RWPE1 (cell line): Measurements from ENCODE around the gene EI24.

ENCODE experiments used
- CTCF ChIA-PET: fragments of 350-600 bp; sonication (Branson Sonifier 250); formaldehyde crosslinking; extraction: SDS; loops from one replicate; lab custom pipeline; 2021; lab: Yijun Ruan, JAX
- POLR2A ChIA-PET: fragments of 400-600 bp; formaldehyde crosslinking; extraction: SDS; loops from one replicate; lab custom pipeline; 2020; ENCODE audit warnings: antibody characterized with exemption; ENCODE audit not compliant: low non-redundant PET; lab: Yijun Ruan, JAX
- DNase-seq: peaks from one replicate; pipeline ENCODE4 v3.0.0; 2012; ENCODE audit warnings: low spot score
- H3K27ac ChIP-seq: fragments of 450-650 bp; 2 replicates; pipeline ENCODE4 v1.5.1; 2017
- CTCF ChIP-seq: fragments of 450-650 bp; conservative IDR thresholded peaks from 2 replicates; pipeline ENCODE4 v1.5.1; 2017; ENCODE audit warnings: low read depth, mild to moderate bottlenecking

Gene EI24

GRCh38 chr11:125559888-125560287, 9.4 kb upstream of the EI24 start:
- ChIA-PET POLR2A (no interaction called here), CTCF (no interaction called here)
- H3K27ac ChIP-seq = no peak overlapping the region
- TF ChIP-seq CTCF = no peak
- DNase-seq = no peak

GRCh38 chr11:125561924-125562323, 7.4 kb upstream of the EI24 start:
- ChIA-PET POLR2A (no interaction called here), CTCF (no interaction called here)
- TF ChIP-seq CTCF = no peak
- no peak overlapping the region for H3K27ac ChIP-seq
- DNase-seq = no peak

GRCh38 chr11:125562430-125562829, 6.8 kb upstream of the EI24 start:
- CTCF ChIA-PET = no interaction called here

GRCh38 chr11:125564357-125564756, 4.9 kb upstream of the EI24 start:
- no peak overlapping the region for H3K27ac ChIP-seq
- no peak for DNase-seq
- ChIA-PET CTCF (interaction anchor here (0.7 kb wide), 2 partner anchors 18 to 111 kb away, joined by 3 to 4 read pairs; no protein-coding TSS in a partner anchor), POLR2A (no interaction called here)
- TF ChIP-seq CTCF = no peak

More at GRCh38 chr11:125562430-125562829, 6.8 kb upstream of the EI24 start:
- TF ChIP-seq CTCF = no peak
- DNase-seq = no peak
- H3K27ac ChIP-seq = no peak overlapping the region
- POLR2A ChIA-PET = no interaction called here

- no peak overlapping the region for H3K27ac ChIP-seq
- ChIA-PET CTCF (interaction anchor here (0.7 kb wide), 1 partner anchor 85 kb away, joined by 3 read pairs; no protein-coding TSS in a partner anchor), POLR2A (no interaction called here)
- no peak for TF ChIP-seq CTCF
- no peak for DNase-seq
These were observed 3.0 kb upstream of the EI24 start for GRCh38 chr11:125566235-125566634.

GRCh38 chr11:125569915-125570621, 791 bp downstream of the EI24 start:
- ChIA-PET CTCF (interaction anchor here (0.6 to 1.8 kb wide), 4 partner anchors 14 to 1898 kb away, joined by 3 to 9 read pairs (median 4); no protein-coding TSS in a partner anchor), POLR2A (interaction anchor here (0.6 kb wide), 1 partner anchor 117 kb away, joined by 8 read pairs; no protein-coding TSS in a partner anchor)
- TF ChIP-seq CTCF = no peak
- peak; percentile 7 for DNase-seq
- H3K27ac ChIP-seq = peak overlapping the region; percentile 87
